ENCODE measurements around the gene DOCK11.

GRCh38 chrX:118685393-118685792 lies 189.8 kb downstream of the DOCK11 start:
- TF ChIP-seq, protein P1, sequence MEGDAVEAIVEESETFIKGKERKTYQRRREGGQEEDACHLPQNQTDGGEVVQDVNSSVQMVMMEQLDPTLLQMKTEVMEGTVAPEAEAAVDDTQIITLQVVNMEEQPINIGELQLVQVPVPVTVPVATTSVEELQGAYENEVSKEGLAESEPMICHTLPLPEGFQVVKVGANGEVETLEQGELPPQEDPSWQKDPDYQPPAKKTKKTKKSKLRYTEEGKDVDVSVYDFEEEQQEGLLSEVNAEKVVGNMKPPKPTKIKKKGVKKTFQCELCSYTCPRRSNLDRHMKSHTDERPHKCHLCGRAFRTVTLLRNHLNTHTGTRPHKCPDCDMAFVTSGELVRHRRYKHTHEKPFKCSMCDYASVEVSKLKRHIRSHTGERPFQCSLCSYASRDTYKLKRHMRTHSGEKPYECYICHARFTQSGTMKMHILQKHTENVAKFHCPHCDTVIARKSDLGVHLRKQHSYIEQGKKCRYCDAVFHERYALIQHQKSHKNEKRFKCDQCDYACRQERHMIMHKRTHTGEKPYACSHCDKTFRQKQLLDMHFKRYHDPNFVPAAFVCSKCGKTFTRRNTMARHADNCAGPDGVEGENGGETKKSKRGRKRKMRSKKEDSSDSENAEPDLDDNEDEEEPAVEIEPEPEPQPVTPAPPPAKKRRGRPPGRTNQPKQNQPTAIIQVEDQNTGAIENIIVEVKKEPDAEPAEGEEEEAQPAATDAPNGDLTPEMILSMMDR (IDR thresholded peaks at IDR 0.05) = no peak
- no peak for TF ChIP-seq POLR2A (IDR thresholded peaks at IDR 0.05)
